Measurements from ENCODE around the gene DHODH. TPM values are rescaled to one million over a fixed set of nuclear protein-coding genes. Genes with fewer than 3 reads are reported as not detected.
"Not testable (repeated sequence)": the region's sequence is repeated elsewhere in the genome, so short reads cannot be mapped to it uniquely, and the experiment has no call there.

DHODH gene
- total and polyA plus RNA-seq, 5 donors from 2014 or later = 4.9 to 10.1 (median 6.6) TPM

DNA sequence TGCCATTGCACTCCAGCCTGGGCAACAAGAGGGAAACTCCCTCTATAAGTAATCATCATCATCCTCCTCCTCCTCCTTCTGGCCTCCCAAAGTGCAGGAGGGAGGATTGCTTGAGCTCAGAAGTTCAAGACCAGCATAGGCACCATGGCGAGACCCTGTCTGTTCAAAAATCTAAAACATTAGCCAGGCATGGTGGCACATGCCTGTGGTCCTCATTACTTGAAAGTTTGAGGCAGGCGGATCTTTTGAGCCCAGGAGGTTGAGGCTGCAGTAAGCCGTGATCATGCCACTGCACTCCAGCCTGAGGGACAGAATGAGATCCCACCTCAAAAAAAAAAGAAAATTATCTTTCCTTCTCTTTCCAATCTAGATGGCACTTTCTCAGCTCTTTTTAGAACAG is 36.2 kb upstream of the DHODH start:
- no peak overlapping the region for H3K4me3 ChIP-seq (ENCODE audit: low read depth, low read length)
- no peaks in the 10 kb centered on the region for H3K9me3 ChIP-seq (ENCODE audit: control insufficient read depth in 2 of 2, low read length in 2 of 2)
- Mint-ChIP-seq H3K27me3 (peaks cover 4% of the 10 kb centered on the region), H3K9me3 (no peaks in the 10 kb centered on the region), H3K4me1 (no peaks in the 10 kb centered on the region), H3K27ac (no peak overlapping the region), H3K36me3 (no peaks in the 10 kb centered on the region), H3K4me3 (no peak overlapping the region)
- H3K36me3 ChIP-seq (ENCODE audit: control insufficient read depth, insufficient read depth, low read length) = no peaks in the 10 kb centered on the region
- H3K27ac ChIP-seq (ENCODE audit: insufficient read depth, low read length, poor library complexity, severe bottlenecking) = no peak overlapping the region
- no peaks in the 10 kb centered on the region for H3K27me3 ChIP-seq (ENCODE audit: control insufficient read depth, insufficient read depth, low read length)
- H3K4me1 ChIP-seq (ENCODE audit: control insufficient read depth, insufficient read depth, low read length, poor library complexity, severe bottlenecking) = no peaks in the 10 kb centered on the region
- ATAC-seq (ENCODE audit: low read depth in 2 of 2) (no peak), DNase-seq (no peak)

- no peaks in the 10 kb centered on the region for H3K9me3 Mint-ChIP-seq
- peak overlapping the region in 2 of 3 donors; percentile 65 to 77 for H3K27ac Mint-ChIP-seq
- DNase-seq (no peak), ATAC-seq (ENCODE audit: low read depth in 2 of 2) (no peak)
- Histone ChIP-seq H3K27me3 (ENCODE audit: control insufficient read depth, insufficient read depth, low read length) (no peaks in the 10 kb centered on the region), H3K27ac (ENCODE audit: insufficient read depth, low read length, poor library complexity, severe bottlenecking) (no peak overlapping the region), H3K36me3 (ENCODE audit: control insufficient read depth, insufficient read depth, low read length) (no peaks in the 10 kb centered on the region), H3K4me3 (ENCODE audit: low read depth, low read length) (no peak overlapping the region), H3K9me3 (ENCODE audit: control insufficient read depth in 2 of 2, low read length in 2 of 2) (no peaks in the 10 kb centered on the region), H3K4me1 (ENCODE audit: control insufficient read depth, insufficient read depth, low read length, poor library complexity, severe bottlenecking) (no peaks in the 10 kb centered on the region)
- H3K4me1 Mint-ChIP-seq = no peaks in the 10 kb centered on the region
- no peak overlapping the region for H3K4me3 Mint-ChIP-seq
- H3K36me3 Mint-ChIP-seq = no peaks in the 10 kb centered on the region
- peaks cover 4% of the 10 kb centered on the region for H3K27me3 Mint-ChIP-seq
Observed at GRCh38 chr16:71973001-71973400, 35.5 kb upstream of the DHODH start.

- peak overlapping the region in 1 of 3 donors; percentile 31 for H3K27ac Mint-ChIP-seq
- peaks cover 4% of the 10 kb centered on the region for H3K27me3 Mint-ChIP-seq
- no peaks in the 10 kb centered on the region for H3K36me3 Mint-ChIP-seq
- H3K9me3 Mint-ChIP-seq = no peaks in the 10 kb centered on the region
- no peaks in the 10 kb centered on the region for H3K27me3 ChIP-seq (ENCODE audit: control insufficient read depth, insufficient read depth, low read length)
- DNase-seq (no peak), ATAC-seq (ENCODE audit: low read depth in 2 of 2) (no peak)
- no peak overlapping the region for H3K4me3 ChIP-seq (ENCODE audit: low read depth, low read length)
- no peak overlapping the region for H3K27ac ChIP-seq (ENCODE audit: insufficient read depth, low read length, poor library complexity, severe bottlenecking)
- no peaks in the 10 kb centered on the region for H3K4me1 Mint-ChIP-seq
- no peaks in the 10 kb centered on the region for H3K9me3 ChIP-seq (ENCODE audit: control insufficient read depth in 2 of 2, low read length in 2 of 2)
- no peak overlapping the region for H3K4me3 Mint-ChIP-seq
- no peaks in the 10 kb centered on the region for H3K36me3 ChIP-seq (ENCODE audit: control insufficient read depth, insufficient read depth, low read length)
- no peaks in the 10 kb centered on the region for H3K4me1 ChIP-seq (ENCODE audit: control insufficient read depth, insufficient read depth, low read length, poor library complexity, severe bottlenecking)
Observed at GRCh38 chr16:71974068-71974818, 34.3 kb upstream of the DHODH start.

GRCh38 chr16:71985262-71985974 is 23.1 kb upstream of the DHODH start:
- no peaks in the 10 kb centered on the region for H3K36me3 Mint-ChIP-seq
- Histone ChIP-seq H3K4me1 (ENCODE audit: control insufficient read depth, insufficient read depth, low read length, poor library complexity, severe bottlenecking) (no peaks in the 10 kb centered on the region), H3K36me3 (ENCODE audit: control insufficient read depth, insufficient read depth, low read length) (no peaks in the 10 kb centered on the region), H3K27me3 (ENCODE audit: control insufficient read depth, insufficient read depth, low read length) (peaks cover 3% of the 10 kb centered on the region), H3K27ac (ENCODE audit: insufficient read depth, low read length, poor library complexity, severe bottlenecking) (no peak overlapping the region), H3K9me3 (ENCODE audit: control insufficient read depth in 2 of 2, low read length in 2 of 2) (no peaks in the 10 kb centered on the region), H3K4me3 (ENCODE audit: low read depth, low read length) (no peak overlapping the region)
- ATAC-seq (ENCODE audit: low read depth in 2 of 2) (no peak), DNase-seq (no peak)
- peaks cover 20% of the 10 kb centered on the region for H3K27me3 Mint-ChIP-seq
- no peaks in the 10 kb centered on the region for H3K9me3 Mint-ChIP-seq
- no peak overlapping the region for H3K4me3 Mint-ChIP-seq
- no peak overlapping the region for H3K27ac Mint-ChIP-seq
- no peaks in the 10 kb centered on the region for H3K4me1 Mint-ChIP-seq

DNA sequence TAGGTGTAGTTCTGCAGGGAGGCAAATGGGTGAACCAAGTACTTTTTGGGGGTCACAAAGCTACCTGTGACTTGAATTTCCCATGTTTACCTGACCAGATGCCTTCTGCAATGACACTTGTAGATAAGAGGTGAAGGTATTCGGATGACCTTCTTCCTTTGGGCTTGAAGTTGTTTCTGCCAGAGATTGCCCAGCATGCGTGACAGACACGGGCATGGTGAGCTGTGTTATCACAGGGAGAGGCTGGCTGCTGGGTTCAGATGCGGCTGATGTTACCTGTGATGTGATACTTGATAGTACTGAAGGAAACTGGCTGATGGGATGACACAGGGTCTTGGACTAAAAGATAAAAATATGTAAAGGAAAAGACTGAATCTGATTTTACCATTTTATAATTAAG is 22.4 kb upstream of the DHODH start:
- no peaks in the 10 kb centered on the region for H3K36me3 ChIP-seq (ENCODE audit: control insufficient read depth, insufficient read depth, low read length)
- ATAC-seq (ENCODE audit: low read depth in 2 of 2) = no peak
- H3K4me1 Mint-ChIP-seq = no peaks in the 10 kb centered on the region
- H3K27ac Mint-ChIP-seq = no peak overlapping the region
- no peaks in the 10 kb centered on the region for H3K4me1 ChIP-seq (ENCODE audit: control insufficient read depth, insufficient read depth, low read length, poor library complexity, severe bottlenecking)
- no peaks in the 10 kb centered on the region for H3K9me3 Mint-ChIP-seq
- no peak overlapping the region for H3K4me3 Mint-ChIP-seq
- H3K27me3 Mint-ChIP-seq = peaks cover 20% of the 10 kb centered on the region
- H3K27me3 ChIP-seq (ENCODE audit: control insufficient read depth, insufficient read depth, low read length) = peaks cover 3% of the 10 kb centered on the region
- no peaks in the 10 kb centered on the region for H3K36me3 Mint-ChIP-seq
- no peak for DNase-seq
- no peak overlapping the region for H3K27ac ChIP-seq (ENCODE audit: insufficient read depth, low read length, poor library complexity, severe bottlenecking)
- H3K9me3 ChIP-seq (ENCODE audit: control insufficient read depth in 2 of 2, low read length in 2 of 2) = no peaks in the 10 kb centered on the region
- H3K4me3 ChIP-seq (ENCODE audit: low read depth, low read length) = no peak overlapping the region

GRCh38 chr16:71995038-71995437 is 13.5 kb upstream of the DHODH start:
- H3K4me1 ChIP-seq (ENCODE audit: control insufficient read depth, insufficient read depth, low read length, poor library complexity, severe bottlenecking) = no peaks in the 10 kb centered on the region
- H3K36me3 ChIP-seq (ENCODE audit: control insufficient read depth, insufficient read depth, low read length) = no peaks in the 10 kb centered on the region
- DNase-seq = no peak
- ATAC-seq (ENCODE audit: low read depth in 2 of 2) = no peak
- no peak overlapping the region for H3K4me3 ChIP-seq (ENCODE audit: low read depth, low read length)
- Mint-ChIP-seq H3K9me3 (peaks cover 0 to 1% (median 0%) of the 10 kb centered on the region in 7 donors), H3K27me3 (peaks cover 4% of the 10 kb centered on the region), H3K4me1 (peaks cover 7 to 11% (median 9%) of the 10 kb centered on the region in 4 donors), H3K36me3 (no peaks in the 10 kb centered on the region), H3K4me3 (no peak overlapping the region), H3K27ac (no peak overlapping the region)
- H3K27me3 ChIP-seq (ENCODE audit: control insufficient read depth, insufficient read depth, low read length) = peaks cover 3% of the 10 kb centered on the region
- no peak overlapping the region for H3K27ac ChIP-seq (ENCODE audit: insufficient read depth, low read length, poor library complexity, severe bottlenecking)
- no peaks in the 10 kb centered on the region for H3K9me3 ChIP-seq (ENCODE audit: control insufficient read depth in 2 of 2, low read length in 2 of 2)

DNA sequence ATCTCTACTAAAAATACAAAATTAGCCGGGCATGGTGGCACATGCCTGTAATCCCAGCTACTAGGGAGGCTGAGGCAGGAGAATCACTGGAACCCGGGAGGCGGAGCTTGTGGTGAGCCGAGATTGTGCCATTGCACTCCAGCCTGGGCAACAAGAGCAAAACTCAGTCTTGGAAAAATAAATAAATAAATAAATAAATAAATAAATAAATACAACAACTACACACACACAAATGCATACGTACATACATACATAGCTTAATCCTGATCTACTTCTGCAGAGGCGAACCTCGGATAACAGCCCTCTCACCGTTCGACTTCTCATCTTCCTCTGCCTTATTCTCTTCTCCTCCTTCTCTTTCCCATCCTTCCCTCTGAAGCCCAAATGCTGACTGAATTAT is 11.0 kb upstream of the DHODH start:
- not testable (repeated sequence) for H3K4me1 ChIP-seq (ENCODE audit: control insufficient read depth, insufficient read depth, low read length, poor library complexity, severe bottlenecking); H3K27ac ChIP-seq (ENCODE audit: insufficient read depth, low read length, poor library complexity, severe bottlenecking); H3K9me3 Mint-ChIP-seq

More for the DNA sequence above, 11.0 kb upstream of the DHODH start:
- not testable (repeated sequence) for H3K27me3 ChIP-seq (ENCODE audit: control insufficient read depth, insufficient read depth, low read length); H3K27ac Mint-ChIP-seq; H3K36me3 ChIP-seq (ENCODE audit: control insufficient read depth, insufficient read depth, low read length); H3K9me3 ChIP-seq (ENCODE audit: control insufficient read depth in 2 of 2, low read length in 2 of 2); H3K4me3 Mint-ChIP-seq; DNase-seq; H3K27me3 Mint-ChIP-seq; ATAC-seq (ENCODE audit: low read depth in 2 of 2); H3K36me3 Mint-ChIP-seq; H3K4me3 ChIP-seq (ENCODE audit: low read depth, low read length)
- peaks cover 8 to 15% (median 9%) of the 10 kb centered on the region in 4 donors for H3K4me1 Mint-ChIP-seq
